Fibroblast of skin of right biceps (primary cell): ENCODE data around the gene PARD6G.

Source experiments
- DNase-seq: peaks from one replicate; pipeline ENCODE4 v3.0.0-alpha.2; 2013

PARD6G gene

GRCh38 chr18:80210312-80211083, 36.8 kb downstream of the PARD6G start:
- DNase-seq = peak; percentile 42

- DNase-seq = no peak
Observed at GRCh38 chr18:80208620-80209019, 38.7 kb downstream of the PARD6G start.

GRCh38 chr18:80205294-80205693, 42.0 kb downstream of the PARD6G start:
- no peak for DNase-seq

- DNase-seq = no peak
Observed at GRCh38 chr18:80204142-80204541, 43.2 kb downstream of the PARD6G start.

- no peak for DNase-seq
Observed at GRCh38 chr18:80203249-80203648, 44.1 kb downstream of the PARD6G start.

GRCh38 chr18:80202264-80202998, 44.9 kb downstream of the PARD6G start:
- DNase-seq = no peak

GRCh38 chr18:80201739-80202138, 45.6 kb downstream of the PARD6G start:
- DNase-seq = no peak

- no peak for DNase-seq
Observed at GRCh38 chr18:80200932-80201672, 46.2 kb downstream of the PARD6G start.

- peak; percentile 17 for DNase-seq
Observed at GRCh38 chr18:80200171-80200931, 47.0 kb downstream of the PARD6G start.

GRCh38 chr18:80198994-80199748, 48.1 kb downstream of the PARD6G start:
- peak; percentile 17 for DNase-seq

- DNase-seq = no peak
Observed at GRCh38 chr18:80198391-80198790, 48.9 kb downstream of the PARD6G start.

GRCh38 chr18:80197528-80197927, 49.8 kb downstream of the PARD6G start:
- no peak for DNase-seq

GRCh38 chr18:80196528-80197320, 50.6 kb downstream of the PARD6G start:
- DNase-seq = peak; percentile 37

- DNase-seq = no peak
Observed at GRCh38 chr18:80194874-80195570, 52.3 kb downstream of the PARD6G start.

- no peak for DNase-seq
Observed at GRCh38 chr18:80193701-80194100, 53.6 kb downstream of the PARD6G start.

- no peak for DNase-seq
Observed at GRCh38 chr18:80192653-80193385, 54.5 kb downstream of the PARD6G start.

GRCh38 chr18:80191907-80192652, 55.2 kb downstream of the PARD6G start:
- no peak for DNase-seq

- DNase-seq = no peak
Observed at GRCh38 chr18:80191264-80191663, 56.0 kb downstream of the PARD6G start.

GRCh38 chr18:80190311-80190710, 57.0 kb downstream of the PARD6G start:
- no peak for DNase-seq
